Suppressor macrophage treated with lipopolysaccharide for 1 hour (primary cell): Measurements from ENCODE around the gene RARG.
A peak's percentile ranks its signal among the peaks of the same experiment; 100 is the strongest.

Experiments used
- DNase-seq, 3 donors: peaks; one replicate each; pipeline ENCODE4 v3.0.0-alpha.2; 2020 to 2022

The RARG gene

DNA sequence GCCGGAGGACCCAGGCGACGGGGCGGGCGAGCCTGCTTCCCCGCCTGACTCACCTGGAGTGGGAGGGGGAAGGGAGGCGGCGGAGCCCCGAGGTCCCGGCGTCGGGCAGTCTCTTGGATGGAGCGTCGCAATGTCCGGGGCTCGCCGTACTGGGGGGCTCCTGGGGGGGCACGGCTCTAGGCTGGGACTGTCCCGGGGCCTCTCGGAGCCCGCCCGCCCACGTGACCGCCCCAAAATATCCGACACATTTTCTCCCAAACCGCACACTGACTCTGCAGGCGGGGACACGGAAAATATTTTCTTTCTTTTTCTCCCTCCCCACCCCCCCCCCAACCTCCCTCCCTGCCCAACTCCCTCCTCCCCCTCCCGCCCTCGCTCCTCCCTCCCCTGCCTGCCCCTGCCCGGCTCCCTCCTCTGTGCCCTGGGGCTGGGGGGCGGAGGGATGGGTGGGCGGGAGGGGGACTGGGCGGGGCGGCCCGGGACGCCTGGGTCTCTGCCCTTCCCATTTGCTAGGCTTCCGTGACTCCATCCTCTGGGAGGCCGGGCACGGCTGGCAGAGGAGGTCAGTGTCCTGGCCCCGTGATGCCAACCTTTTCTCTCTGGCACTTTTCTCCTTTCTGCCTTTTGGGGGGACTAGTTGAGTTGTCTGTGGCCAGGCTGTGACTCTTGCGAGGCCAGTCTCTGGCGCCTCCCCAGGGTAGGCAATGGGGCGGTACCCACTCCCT lies at the start of gene RARG:
Gene RARG (minus strand): TSS at position 289 of the 725 bp plus-strand sequence. CDS start 4,664 bp downstream, outside the sequence.
- peak in 2 of 3 donors; percentile 25 to 43 for DNase-seq

DNA sequence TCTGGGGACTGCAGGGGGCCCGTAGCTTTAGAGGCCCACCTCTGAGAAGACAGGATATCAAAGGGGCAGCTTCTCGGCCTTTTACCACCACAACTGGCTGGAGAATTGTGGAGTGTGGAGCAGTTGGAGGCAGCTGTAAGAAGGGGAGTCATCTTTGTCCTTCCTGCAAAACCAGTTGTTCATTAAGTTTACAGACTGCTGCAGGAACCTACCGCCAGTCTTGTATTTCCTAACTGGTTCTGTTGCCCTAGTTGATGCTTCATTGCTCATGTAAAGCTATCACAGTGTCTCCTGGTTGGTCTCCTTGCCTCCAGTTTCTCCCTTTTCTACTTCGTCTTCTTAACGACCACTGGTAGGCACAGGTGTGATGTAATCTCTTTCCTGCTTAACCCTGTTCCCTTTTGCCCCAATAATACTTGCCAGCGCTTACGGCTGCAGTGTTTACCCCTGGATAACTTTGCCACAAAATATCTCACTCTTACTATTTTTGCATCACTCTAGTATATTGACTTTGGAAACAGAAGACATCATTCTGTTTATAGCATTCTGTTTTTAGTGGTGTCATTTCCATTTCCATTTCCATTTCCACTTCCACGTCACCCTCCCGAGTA lies 48.0 kb upstream of the RARG start:
- no peak for DNase-seq

DNA sequence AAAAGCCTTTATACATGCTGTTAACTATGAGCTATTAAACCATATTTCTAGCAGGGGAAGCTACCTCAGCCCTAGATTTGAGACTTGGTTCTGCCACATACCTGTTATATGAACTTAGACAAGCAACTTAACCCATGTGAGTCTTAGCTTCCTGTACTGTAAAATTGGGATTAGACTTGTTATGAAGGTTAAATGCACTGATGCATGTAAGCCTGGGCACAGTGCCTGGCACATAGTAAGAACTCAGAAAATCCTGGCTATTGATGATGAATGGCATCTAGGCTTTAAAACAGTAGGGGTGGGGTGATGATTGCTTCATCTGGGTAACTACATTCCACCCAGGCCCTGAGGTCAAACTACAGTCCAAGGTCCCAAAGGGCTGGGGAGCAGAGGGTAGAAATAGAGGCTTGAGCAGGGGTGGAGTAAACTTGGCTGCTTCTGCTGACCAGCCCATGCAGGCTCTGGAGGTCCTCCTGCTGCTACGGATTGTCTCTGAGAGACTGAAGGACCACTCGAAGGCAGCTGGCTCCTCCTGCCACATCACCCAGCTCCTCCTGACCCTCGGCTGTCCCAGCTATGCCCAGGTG lies 47.4 kb upstream of the RARG start:
- no peak for DNase-seq

DNA sequence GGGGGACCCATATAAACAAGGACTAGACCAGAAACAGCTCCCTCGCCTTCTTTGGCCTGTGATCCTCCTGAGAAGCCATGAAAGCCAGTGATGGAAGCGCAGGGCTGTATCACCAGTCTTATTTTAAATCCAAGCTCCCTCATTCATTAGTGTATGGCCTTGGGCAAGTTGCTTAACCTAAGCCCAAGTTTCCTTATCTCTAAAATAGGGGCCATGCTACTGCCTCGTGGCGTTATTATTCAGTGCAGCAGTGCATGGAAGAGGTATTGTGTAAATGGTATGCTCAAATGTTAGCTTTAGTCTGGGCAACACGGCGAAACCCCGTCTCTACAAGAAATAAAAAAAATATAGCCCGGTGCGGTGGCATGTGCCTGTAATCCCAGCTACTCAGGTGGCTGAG lies 46.0 kb upstream of the RARG start:
- DNase-seq: no peak

DNA sequence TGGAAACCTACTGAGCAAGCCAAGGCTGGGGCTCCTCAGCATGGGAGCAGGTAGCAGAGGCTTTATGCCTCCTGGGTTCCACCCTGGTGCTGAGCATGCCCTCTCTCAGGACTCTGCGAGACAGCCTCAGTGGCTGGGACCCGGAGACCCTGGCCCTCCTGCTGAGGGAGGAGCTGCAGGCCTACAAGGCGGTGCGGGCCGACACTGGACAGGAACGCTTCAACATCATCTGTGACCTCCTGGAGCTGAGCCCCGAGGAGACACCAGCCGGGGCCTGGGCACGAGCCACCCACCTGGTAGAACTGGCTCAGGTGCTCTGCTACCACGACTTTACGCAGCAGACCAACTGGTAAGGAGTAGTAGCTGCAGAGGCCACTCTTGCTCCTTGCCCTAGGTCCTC lies 44.5 kb upstream of the RARG start:
- no peak for DNase-seq

GRCh38 chr12:53274445-53274844 lies 42.4 kb upstream of the RARG start:
- DNase-seq: no peak

- no peak for DNase-seq
These were observed 36.9 kb upstream of the RARG start for GRCh38 chr12:53268630-53269562.

GRCh38 chr12:53267999-53268629 lies 36.1 kb upstream of the RARG start, which contains the start of gene ESPL1:
Gene ESPL1 (plus strand): TSS chr12:53268299. CDS start chr12:53268767, 468 bp downstream.
- peak; percentile 96 to 98 (median 97) for DNase-seq

- peak; percentile 86 to 87 (median 86) for DNase-seq
These were observed 35.4 kb upstream of the RARG start for GRCh38 chr12:53267306-53267998.

DNA sequence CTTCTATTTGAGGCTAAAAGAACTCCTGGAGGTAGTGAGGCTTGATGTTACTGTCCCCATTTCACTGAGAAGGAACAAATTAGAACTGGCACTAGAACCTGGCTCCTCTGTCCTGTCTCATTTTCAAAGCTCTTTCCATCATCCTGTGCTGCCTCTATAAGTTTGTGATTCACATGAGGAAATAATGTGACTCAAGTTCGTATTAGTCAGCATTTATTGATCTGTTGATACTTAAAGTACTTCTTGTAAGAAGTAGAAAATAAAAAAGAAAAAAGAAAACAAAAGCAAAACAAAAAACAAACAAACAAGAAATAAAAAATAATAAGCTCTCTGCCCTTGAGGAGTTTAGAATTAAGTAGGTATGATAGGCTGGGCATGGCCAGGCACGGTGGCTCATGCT lies 33.8 kb upstream of the RARG start:
- peak in 1 of 3 donors; percentile 8 for DNase-seq

DNA sequence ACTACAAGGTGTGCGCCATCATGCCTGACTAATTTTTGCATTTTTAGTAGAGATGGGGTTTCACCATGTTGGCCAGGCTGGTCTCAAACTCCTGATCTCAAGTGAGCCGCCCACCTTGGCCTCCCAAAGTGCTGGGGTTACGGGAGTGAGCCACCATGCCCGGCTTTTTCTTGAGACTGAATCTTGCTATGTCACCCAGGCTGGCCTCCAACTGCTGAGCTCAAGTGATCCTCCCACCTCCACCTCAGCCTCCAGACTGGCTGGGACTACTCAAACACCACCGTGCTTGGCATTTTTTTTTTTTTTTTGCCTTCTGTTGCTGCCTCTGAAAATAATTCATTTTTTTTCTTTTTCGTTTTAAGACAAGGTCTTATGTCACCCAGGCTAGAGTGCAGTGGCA lies 27.9 kb upstream of the RARG start:
- DNase-seq: no peak

DNA sequence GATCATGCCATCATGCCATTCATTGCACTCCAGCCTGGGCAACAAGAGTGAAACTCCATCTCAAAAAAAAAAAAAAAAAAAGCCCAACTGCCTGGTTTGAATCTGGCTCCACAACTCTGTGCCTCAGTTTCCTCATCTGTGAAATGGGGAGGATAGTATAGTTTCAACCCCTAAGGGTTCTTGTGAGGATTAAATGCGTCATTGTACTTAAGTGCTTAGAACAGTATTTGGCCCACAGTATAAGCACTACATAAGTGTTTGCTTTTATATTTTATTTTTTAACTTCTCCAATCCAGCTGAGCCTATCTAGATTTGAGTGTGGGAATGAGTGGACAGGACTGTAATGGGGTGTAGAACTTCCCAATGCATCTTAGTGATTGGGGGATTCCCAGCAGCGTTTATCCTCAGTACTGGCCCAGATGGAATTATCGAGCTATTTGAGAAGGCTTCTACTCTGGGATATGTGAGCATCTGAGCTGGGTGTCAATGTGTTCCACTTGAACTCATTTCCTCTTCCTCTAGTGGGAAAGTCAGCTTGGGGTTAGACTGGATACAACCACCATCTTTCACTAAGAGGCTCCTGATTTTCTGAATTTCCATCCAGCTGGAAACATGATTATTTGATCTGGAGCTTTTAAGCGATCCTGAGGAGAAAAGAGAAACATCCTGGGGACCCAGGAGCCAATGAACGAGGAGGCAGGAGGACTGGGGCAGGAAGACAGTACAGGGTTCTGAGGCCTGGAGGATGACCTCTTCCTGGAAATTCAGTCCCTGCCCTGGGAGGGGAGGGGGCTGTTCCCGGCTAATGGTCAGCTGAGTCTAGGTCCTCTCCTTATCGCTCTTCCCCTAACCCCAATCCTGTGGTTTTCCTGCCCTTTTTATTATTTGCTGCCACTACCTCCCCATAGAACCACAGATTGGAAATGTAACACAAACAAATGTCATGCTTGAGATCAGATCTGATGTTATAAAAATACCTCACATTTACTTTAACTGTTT lies 26.8 kb upstream of the RARG start:
- DNase-seq: no peak

GRCh38 chr12:53255996-53256395 lies 24.0 kb upstream of the RARG start:
- peak; percentile 42 to 50 (median 49) for DNase-seq

DNA sequence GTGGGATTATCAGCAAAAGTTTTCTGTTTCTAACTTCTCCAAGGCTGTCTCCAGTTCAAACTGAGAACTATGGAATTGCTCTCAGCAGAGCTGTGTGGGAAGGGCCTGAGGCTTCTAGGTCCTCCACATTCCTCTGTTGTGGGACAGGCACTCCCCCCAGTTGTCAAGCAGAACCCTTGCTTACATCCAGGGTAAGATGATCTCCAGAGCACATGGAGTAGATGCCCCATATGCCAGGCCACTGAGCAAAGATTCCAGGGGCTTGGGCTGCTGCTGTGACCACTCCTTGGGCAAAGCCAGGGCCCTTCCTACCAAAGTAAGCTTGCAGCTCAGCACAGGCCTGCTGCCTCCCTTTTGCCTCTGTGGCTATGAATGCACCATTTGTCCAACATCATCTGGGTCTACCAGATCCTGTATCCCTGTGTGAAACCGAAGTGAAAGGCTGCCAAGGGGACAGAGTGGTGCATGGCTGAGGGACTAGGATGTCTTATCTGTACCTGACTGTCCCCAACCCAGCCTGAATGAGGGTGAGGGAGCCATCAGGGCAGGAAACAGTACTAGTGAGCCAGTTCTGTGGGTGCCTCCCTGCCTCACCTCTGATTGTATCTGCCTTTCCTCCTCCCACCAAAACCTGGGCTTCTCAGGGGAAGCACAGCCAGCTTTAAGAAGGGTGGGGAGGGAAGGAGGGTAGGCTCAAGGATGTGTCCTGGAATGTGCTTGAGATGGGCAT lies 23.0 kb upstream of the RARG start:
- no peak for DNase-seq

GRCh38 chr12:53253298-53253697 lies 21.3 kb upstream of the RARG start:
- DNase-seq: no peak

- peak; percentile 17 to 51 (median 43) for DNase-seq
These were observed 20.4 kb upstream of the RARG start for GRCh38 chr12:53252349-53252916.

- peak; percentile 77 to 93 (median 86) for DNase-seq
These were observed 19.7 kb upstream of the RARG start for GRCh38 chr12:53251477-53252348.

GRCh38 chr12:53245286-53245685 lies 13.3 kb upstream of the RARG start:
- DNase-seq: no peak
